ENCODE results near the gene UQCC2.

The UQCC2 gene

DNA sequence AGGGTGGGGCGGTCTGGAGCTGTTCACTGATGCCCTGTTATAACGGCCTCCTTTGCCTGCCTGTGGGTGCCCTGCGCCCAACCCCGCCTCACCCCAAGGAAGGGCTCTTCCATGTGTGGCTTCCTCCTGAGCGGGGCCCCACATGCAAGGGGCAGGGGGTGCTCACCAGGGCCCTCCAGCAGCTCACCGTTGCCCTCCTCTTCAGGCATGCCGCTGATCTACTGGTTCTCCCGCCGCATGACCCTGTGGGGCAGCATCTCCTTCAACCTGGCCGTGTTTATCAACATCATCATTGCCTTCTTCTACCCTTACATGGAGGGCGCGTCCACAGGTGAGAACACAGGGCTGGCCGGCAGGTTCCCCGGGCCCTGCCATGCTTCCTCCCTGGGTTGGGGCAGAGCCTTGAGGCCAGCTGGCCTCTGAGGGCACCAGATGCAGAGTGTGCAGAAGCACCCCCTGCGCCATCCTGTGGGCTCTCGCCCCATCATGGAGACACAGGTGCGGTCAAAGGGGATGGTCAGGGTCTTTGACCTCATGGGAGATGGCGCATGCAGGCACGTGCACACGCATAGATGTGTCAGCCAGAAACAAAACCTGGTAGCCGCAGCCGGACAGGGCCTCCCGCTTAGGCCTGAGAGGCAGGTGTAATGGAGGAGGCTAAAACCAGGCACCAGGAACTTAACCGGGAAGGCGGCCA, 22.9 kb downstream of the UQCC2 start:
- no peak for DNase-seq

DNA sequence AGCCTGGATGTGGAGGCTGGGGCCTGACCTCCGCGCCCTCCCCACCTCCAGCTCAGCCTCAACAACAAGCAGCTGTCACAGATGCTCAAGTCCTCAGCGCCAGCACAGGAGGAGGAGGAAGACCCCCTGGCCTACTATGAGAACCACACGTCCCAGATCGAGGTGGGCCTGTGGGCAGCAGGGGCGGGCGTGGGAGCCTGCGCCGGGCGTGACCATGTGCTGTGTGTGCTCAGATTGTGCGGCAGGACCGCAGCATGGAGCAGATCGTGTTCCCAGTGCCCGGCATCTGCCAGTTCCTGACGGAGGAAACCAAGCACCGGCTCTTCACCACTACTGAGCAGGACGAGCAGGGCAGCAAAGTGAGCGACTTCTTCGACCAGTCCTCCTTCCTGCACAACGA, 23.5 kb downstream of the UQCC2 start:
- DNase-seq = no peak

DNA sequence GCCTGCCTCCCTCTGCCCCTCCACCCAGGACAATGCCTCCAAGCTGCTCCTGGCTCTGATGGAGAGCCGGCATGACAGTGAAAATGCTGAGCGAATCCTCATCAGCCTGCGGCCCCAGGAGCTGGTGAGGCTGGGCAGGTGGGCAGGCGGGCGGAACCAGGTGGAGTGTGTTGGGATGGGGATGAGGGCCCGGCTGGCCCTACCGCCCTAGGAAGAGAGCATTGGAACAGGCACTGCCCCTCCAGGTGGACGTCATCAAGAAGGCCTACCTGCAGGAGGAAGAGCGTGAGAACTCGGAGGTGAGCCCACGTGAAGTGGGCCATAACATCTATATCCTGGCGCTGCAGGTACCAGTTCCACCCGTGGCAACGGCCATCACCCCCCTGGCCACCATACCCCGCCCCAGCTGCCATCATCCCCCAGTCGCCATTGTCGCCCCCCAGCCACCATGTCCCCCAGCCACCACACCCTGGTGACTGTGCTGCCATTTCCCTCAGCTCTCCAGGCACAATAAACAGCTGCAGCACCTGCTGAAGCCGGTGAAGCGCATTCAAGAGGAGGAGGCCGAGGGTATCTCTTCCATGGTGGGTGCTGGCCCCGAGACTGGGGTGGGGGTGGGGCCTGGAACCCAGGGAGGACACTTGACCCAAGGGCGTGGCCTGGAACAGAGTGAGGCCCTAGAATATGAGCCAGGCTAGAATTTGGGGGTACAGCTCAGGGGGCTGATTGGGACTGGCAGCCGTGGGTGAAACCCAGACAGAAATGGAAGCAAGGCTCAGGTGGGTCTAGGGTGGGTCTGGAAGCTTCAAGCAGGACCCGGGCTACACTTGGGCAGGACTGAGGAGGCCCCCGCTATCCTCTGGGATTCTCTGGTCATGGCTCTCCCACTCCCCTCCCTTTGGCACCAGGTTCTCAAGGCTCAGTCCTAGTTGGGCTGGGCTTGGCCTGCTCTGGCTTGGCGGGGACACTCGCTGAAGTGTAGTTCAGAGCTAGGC, 24.2 kb downstream of the UQCC2 start:
- no peak for DNase-seq

GRCh38 chr6:33686225-33686924, 25.1 kb downstream of the UQCC2 start:
- DNase-seq = no peak

- DNase-seq = no peak
Measured at GRCh38 chr6:33685411-33686224, 25.9 kb downstream of the UQCC2 start.

GRCh38 chr6:33684983-33685382, 26.5 kb downstream of the UQCC2 start:
- DNase-seq = no peak

DNA sequence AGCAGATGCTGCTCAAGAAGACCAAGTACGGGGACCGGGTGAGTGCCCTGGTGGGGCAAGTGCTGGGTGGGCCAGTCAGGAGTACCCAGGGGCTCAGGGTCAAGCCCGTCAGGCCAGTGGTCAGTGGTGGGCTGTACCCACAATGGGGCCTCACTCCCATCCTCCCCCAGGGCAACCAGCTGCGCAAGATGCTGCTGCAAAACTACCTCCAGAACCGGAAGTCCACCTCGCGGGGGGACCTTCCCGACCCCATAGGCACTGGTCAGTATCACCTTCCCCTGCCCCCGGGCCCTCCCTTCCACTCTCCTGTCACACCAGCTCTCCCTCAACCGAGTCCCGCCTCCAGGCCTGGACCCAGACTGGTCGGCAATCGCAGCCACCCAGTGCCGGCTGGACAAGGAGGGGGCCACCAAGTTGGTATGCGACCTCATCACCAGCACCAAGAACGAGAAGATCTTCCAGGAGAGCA, 27.0 kb downstream of the UQCC2 start:
- DNase-seq = no peak

- no peak for DNase-seq
Measured at GRCh38 chr6:33683576-33684427, 27.7 kb downstream of the UQCC2 start.

GRCh38 chr6:33683051-33683571, 28.4 kb downstream of the UQCC2 start:
- DNase-seq = no peak

DNA sequence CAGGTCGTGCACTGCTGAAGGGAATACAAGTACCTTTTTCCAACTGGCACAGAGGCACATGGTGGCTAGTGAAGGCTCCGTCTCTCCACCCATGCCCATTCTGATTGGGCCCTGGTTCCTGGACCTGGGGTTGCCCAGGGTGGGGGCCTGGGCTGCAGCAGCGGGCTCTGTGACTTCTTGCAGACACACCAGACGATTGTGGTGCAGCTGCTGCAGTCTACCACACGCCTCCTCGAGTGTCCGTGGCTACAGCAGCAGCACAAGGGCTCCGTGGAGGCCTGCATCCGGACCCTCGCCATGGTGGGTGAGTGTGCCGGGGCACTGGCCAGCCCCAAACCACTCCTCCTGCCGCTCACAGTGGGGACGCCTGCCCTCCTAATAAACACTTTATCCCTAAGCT, 29.2 kb downstream of the UQCC2 start:
- DNase-seq = no peak

DNA sequence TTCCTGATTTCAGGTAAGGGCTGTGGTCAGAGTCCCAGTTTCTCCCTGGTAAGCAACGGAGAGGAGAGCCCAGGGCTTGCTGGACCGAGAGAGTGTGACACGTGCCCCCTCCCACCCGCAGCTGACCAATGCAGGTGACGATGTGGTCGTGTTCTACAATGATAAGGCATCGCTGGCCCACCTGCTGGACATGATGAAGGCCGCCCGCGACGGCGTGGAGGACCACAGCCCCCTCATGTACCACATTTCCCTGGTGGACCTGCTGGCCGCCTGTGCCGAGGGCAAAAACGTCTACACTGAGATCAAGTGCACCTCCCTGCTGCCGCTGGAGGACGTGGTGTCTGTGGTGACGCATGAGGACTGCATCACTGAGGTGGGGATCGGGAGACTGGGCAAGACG, 31.7 kb downstream of the UQCC2 start:
- DNase-seq = no peak

- DNase-seq = no peak
Measured at GRCh38 chr6:33678932-33679490, 32.5 kb downstream of the UQCC2 start.

GRCh38 chr6:33678233-33678931, 33.1 kb downstream of the UQCC2 start:
- no peak for DNase-seq

DNA sequence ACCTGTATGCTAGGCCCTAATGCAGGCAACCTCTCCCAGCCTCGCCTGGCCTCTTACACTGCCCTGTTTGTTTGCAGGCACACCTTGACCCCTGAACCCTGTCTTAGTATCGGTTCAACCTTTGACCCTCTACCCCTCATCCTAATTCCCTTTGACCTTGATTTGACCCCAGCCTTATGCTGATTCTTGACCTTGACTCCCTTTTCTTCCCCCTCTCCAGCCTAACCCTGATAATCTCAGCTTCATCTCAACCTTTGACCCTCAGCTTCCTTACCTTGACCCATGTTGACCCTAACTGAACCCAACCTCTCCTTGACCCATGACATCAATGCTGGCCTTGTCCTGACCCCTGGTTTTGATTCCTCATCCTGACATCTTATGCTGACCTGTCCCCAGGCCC, 33.8 kb downstream of the UQCC2 start:
- DNase-seq = no peak

GRCh38 chr6:33677143-33677660, 34.3 kb downstream of the UQCC2 start:
- no peak for DNase-seq

DNA sequence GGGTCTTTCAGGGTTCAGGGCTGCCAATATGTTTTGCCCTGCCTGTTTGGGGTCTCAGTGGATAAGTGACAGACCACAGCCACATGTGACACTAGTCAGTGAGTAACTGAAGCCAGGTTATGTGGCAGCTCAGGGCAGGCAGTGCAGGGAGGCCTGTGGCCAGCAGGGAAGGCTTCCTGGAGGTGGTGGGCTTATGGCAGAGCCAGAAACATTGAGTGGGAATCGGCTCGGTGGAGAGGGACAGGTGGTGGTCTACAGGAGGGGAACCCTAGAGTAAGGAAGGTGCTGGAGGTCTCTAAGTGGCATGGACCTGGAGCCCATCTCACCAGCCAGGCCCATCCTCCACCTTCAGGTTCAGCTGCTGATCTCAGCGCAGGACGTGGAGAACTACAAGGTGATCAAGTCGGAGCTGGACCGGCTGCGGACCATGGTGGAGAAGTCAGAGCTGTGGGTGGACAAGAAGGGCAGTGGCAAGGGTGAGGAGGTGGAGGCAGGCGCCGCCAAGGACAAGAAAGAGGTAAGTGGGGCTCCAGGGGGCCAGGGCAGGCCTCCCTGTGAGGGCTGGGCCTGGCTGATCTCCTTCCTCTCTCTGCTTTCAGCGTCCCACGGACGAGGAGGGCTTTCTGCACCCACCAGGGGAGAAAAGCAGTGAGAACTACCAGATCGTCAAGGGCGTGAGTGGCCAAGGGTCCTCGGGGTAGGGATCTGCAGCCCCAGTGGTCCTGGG, 34.9 kb downstream of the UQCC2 start:
- no peak for DNase-seq

DNA sequence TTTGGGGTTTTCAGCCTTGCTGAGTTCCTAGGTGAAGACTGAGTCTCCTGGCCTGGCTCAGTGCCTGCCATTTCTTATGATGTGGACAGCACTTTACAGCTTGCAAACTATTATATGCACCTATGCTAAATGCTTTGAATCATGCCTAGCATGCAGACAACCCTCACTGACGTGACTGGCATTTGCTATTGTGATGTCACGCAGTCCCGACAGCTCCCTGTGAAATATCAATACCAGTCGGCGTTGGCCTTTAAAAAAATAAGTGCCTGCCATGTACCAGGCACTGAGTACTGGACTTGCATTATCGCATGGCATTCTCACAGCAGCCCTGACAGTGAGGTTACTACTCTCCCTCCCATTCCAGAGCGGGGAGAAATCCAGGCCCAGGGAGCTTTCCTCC, 35.5 kb downstream of the UQCC2 start:
- no peak for DNase-seq

- no peak for DNase-seq
Measured at GRCh38 chr6:33673851-33674250, 37.6 kb downstream of the UQCC2 start.

GRCh38 chr6:33672808-33673207, 38.7 kb downstream of the UQCC2 start:
- peak; percentile 89 for DNase-seq
